GM12873 (cell line): ENCODE data around the gene APOBEC4.

Experiments used
- CTCF ChIP-seq: IDR thresholded peaks from 2 replicates; pipeline ENCODE4 v1.5.1; 2012; ENCODE audit warnings: low read depth, mild to moderate bottlenecking, moderate library complexity, low read length, control low read depth; ENCODE audit not compliant: insufficient read depth; ENCODE audit errors: missing control alignments

APOBEC4 gene

GRCh38 chr1:183604815-183605214 is 48.3 kb downstream of the APOBEC4 start:
- TF ChIP-seq CTCF: no peak

- no peak for TF ChIP-seq CTCF
These were observed 48.9 kb downstream of the APOBEC4 start for GRCh38 chr1:183604038-183604808.

- no peak for TF ChIP-seq CTCF
These were observed 50.6 kb downstream of the APOBEC4 start for GRCh38 chr1:183602510-183602909.

GRCh38 chr1:183600634-183601033 is 52.5 kb downstream of the APOBEC4 start:
- TF ChIP-seq CTCF: no peak

GRCh38 chr1:183600136-183600535 is 53.0 kb downstream of the APOBEC4 start:
- no peak for TF ChIP-seq CTCF

GRCh38 chr1:183598386-183598785 is 54.7 kb downstream of the APOBEC4 start:
- TF ChIP-seq CTCF: no peak

- no peak for TF ChIP-seq CTCF
These were observed 55.3 kb downstream of the APOBEC4 start for GRCh38 chr1:183597656-183598347.
